Activated T-helper 2 cell treated with anti-CD3 and anti-CD28 coated beads, Interferon-gamma antibody, Interleukin-2, Interleukin-4, amounts not matched to agents 10 μg/mL and 5 μg/mL and 100 μg/mL, durations not matched to agents 14 hours and 24 hours and 36 hours (primary cell): ENCODE results near the gene CPA2. TPM values are rescaled to one million over a fixed set of nuclear protein-coding genes. Genes with fewer than 3 reads are reported as not detected.
"Not testable (repeated sequence)": the region's sequence is repeated elsewhere in the genome, so short reads cannot be mapped to it uniquely, and the experiment has no call there.

Experiments used
- DNase-seq: peaks from one replicate; pipeline ENCODE4 v3.0.0; 2021; ENCODE audit warnings: low spot score
- H3K27ac Mint-ChIP-seq: one replicate; pipeline ENCODE4 v1.8.0; 2021; ENCODE audit warnings: mixed read lengths
- H3K27me3 Mint-ChIP-seq: one replicate; pipeline ENCODE4 v1.8.0; 2021; ENCODE audit warnings: low read depth, mixed read lengths
- H3K36me3 Mint-ChIP-seq: one replicate; pipeline ENCODE4 v1.8.0; 2021; ENCODE audit warnings: low read depth, mixed read lengths
- H3K4me1 Mint-ChIP-seq: one replicate; pipeline ENCODE4 v1.8.0; 2021; ENCODE audit warnings: low read depth, mixed read lengths
- H3K4me3 Mint-ChIP-seq: one replicate; pipeline ENCODE4 v1.8.0; 2021; ENCODE audit warnings: low read depth, mild to moderate bottlenecking, moderate library complexity, mixed read lengths
- H3K9me3 Mint-ChIP-seq: one replicate; pipeline ENCODE4 v1.8.0; 2021; ENCODE audit warnings: mixed read lengths
- intact Hi-C: fragments of 100-400 bp; cut with micrococcal nuclease; formaldehyde crosslinking; loops from one replicate; pipeline ENCODE4 v1.15.1; 2023
- total RNA-seq: library from RNA; stranded (reverse); gene quantifications from 2 replicates; pipeline ENCODE4 v1.2.3, GENCODE V29; 2022

Gene CPA2
- total RNA-seq, 1 donor from 2014 or later, result 0.14 TPM

DNA sequence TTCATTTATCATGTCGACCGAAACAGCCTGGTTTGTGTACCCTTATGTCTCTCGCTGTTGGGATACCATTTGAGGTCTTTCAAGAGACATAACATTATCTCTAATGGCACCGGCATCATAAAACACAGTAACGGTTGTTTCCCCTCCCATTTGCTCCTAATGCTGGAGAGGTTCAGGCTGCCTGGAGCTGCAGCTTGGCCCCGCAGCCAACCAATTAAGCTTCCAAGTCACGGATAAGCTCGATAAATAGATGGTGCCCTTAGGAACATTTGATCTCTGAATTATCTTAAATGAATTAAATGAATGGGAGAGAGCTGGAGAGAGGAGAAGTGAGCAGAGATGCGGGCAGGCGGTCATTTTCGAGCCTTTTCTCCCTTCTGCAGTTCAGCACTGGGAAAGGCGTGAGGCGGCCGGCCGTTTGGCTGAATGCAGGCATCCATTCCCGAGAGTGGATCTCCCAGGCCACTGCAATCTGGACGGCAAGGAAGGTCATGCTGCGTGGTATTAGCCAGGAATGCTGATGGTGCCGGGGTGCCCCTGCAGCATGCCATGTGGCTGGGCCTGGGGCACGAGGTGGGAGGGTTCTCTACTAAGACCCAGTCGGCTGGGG is 38.9 kb downstream of the CPA2 start:
- Mint-ChIP-seq H3K36me3 (no peaks in the 10 kb centered on the region), H3K4me1 (no peaks in the 10 kb centered on the region), H3K27me3 (peaks cover 5% of the 10 kb centered on the region), H3K4me3 (no peak overlapping the region), H3K9me3 (no peaks in the 10 kb centered on the region), H3K27ac (no peak overlapping the region)
- intact Hi-C loops, result no loop called here
- no peak for DNase-seq

DNA sequence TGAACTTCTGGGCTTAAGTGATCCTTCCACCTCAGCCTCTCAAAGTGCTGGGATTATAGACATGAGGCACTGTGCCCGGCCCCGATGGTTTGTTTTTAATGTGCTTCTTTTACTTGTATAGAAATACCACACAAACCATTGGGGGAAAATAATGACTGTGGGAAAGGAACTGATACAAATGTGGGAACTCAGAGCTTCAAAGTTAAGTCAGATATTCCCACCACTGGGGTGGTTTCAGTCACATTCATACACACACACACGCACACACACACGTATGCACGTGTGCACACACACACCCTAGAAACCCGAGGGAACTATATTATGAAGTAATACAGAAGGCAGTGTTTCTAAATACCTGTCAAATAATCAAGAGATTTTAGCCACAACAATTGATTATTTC is 43.3 kb downstream of the CPA2 start:
- DNase-seq, result no peak

DNA sequence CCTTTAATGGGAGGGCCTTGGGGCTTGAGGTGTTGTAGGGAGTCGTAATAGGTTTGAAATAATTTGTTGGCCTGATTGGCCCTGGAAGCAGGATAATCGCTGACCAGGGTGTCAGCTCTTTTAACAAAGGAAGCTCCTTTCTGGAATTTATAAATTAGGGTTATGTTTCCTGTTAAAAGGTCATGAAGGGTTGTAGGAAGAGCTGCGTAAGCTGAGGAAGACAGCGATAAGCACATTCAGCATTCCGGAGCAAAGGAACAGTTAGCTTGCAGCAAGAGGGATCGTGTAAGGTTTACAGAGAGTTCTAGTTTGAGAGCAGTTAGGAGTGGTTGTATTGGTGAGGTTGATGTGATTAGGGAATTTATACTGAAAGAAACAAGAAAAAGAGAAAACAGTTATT is 47.6 kb downstream of the CPA2 start:
- Mint-ChIP-seq H3K4me3 (no peak overlapping the region), H3K27me3 (peaks cover 2% of the 10 kb centered on the region), H3K4me1 (no peaks in the 10 kb centered on the region), H3K9me3 (no peaks in the 10 kb centered on the region), H3K36me3 (no peaks in the 10 kb centered on the region), H3K27ac (no peak overlapping the region)
- DNase-seq, result no peak
- intact Hi-C loops, result no loop called here

More for the DNA sequence above, 43.3 kb downstream of the CPA2 start:
- intact Hi-C loops, result no loop called here
- Mint-ChIP-seq H3K36me3 (no peaks in the 10 kb centered on the region), H3K27ac (no peak overlapping the region), H3K4me3 (no peak overlapping the region), H3K4me1 (no peaks in the 10 kb centered on the region), H3K27me3 (peaks cover 3% of the 10 kb centered on the region), H3K9me3 (no peaks in the 10 kb centered on the region)

DNA sequence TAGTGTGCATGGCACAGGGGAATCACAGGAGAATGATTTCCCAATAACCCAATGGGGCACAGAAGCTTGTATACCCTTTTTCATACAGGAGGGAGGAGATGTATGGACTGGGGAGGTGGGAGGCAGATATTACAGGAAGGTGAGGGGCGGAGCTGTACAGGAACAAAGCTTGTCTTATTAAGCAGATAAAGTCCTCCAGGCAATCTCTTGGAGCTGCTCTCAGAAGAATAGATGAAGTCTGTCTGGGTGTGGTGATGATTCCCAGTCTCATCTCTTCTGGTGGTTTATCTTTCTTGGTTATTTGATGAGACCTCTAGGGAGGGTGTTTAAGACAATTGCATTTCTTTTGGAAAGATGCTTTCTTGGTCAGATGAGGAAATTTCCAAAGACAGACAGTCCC is 52.9 kb downstream of the CPA2 start:
- peaks cover 2% of the 10 kb centered on the region for H3K27me3 Mint-ChIP-seq
- no peak overlapping the region for H3K4me3 Mint-ChIP-seq
- H3K9me3 Mint-ChIP-seq, result no peaks in the 10 kb centered on the region
- H3K4me1 Mint-ChIP-seq, result no peaks in the 10 kb centered on the region
- intact Hi-C loops, result no loop called here
- DNase-seq, result no peak
- no peak overlapping the region for H3K27ac Mint-ChIP-seq
- H3K36me3 Mint-ChIP-seq, result no peaks in the 10 kb centered on the region

DNA sequence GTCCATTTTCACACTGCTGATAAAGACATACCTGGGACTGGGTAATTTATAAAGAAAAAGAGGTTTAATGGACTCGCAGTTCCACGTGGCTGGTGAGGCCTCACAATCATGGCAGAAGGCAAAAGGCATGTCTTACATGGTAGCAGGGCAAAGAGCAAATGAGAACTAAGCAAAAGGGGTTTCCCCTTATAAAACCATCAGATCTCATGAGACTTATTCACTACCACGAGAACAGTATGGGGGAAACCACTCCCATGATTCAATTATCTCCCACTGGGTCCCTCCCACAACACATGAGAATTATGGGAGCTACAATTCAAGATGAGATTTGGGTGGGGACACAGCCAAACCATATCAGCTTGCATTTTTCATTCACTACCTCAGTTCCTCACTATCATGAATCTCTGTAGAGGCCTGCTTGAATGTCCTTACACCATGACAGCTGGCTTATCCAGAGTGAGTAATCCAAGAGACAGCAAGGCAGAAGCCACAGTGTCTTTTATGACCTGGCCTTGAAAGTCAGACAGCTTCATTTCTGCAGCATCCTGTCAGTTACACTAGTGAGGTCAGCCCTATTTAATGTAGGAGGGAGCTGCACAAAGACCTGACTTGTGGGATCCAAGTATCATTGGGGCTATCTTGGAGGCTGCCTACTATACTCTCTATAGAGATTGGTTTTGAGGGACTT is 55.0 kb downstream of the CPA2 start:
- H3K27ac Mint-ChIP-seq, H3K27me3 Mint-ChIP-seq, intact Hi-C loops, H3K4me3 Mint-ChIP-seq, H3K36me3 Mint-ChIP-seq, DNase-seq, H3K9me3 Mint-ChIP-seq, H3K4me1 Mint-ChIP-seq: not testable (repeated sequence)

DNA sequence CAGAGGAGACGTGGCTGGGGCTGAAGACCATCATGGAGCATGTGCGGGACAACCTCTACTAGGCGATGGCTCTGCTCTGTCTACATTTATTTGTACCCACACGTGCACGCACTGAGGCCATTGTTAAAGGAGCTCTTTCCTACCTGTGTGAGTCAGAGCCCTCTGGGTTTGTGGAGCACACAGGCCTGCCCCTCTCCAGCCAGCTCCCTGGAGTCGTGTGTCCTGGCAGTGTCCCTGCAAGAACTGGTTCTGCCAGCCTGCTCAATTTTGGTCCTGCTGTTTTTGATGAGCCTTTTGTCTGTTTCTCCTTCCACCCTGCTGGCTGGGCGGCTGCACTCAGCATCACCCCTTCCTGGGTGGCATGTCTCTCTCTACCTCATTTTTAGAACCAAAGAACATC is 56.0 kb downstream of the CPA2 start:
- Mint-ChIP-seq H3K4me3 (no peak overlapping the region), H3K4me1 (no peaks in the 10 kb centered on the region), H3K27me3 (no peaks in the 10 kb centered on the region), H3K27ac (no peak overlapping the region), H3K36me3 (no peaks in the 10 kb centered on the region), H3K9me3 (no peaks in the 10 kb centered on the region)
- intact Hi-C loops, result no loop called here
- DNase-seq, result no peak

DNA sequence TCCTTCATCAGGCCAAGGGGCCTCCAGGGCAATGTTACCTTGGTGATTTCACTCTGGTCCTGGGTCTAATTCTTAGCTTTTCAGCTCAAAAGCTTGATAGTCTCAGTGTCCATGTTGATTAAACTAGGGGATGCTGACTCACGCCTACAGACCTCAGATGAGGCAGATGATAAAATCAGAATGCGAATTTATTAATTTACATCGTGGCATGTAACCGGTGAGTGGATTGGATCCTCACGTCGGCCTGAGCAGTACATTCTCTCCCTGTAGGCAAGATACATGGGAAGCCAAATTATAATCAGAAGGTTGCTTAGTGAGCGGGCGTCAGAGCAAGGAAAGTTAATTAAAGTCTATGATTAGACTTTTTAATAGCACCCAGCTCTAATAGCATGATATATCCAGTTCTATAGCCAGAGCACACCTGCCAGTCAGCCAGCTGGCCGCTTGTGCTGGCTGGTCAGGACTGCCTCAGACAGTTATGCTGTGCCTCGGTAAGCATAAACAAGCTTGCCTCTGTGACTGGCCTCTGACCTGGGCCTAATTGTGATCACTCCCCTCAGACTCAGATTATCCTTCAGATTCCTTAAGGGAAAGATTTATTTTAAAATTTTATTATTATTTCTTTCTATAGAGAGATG is 57.8 kb downstream of the CPA2 start:
- intact Hi-C loops, result no loop called here
- Mint-ChIP-seq H3K27ac (no peak overlapping the region), H3K4me3 (no peak overlapping the region), H3K36me3 (no peaks in the 10 kb centered on the region), H3K9me3 (no peaks in the 10 kb centered on the region), H3K27me3 (no peaks in the 10 kb centered on the region), H3K4me1 (no peaks in the 10 kb centered on the region)
- no peak for DNase-seq

DNA sequence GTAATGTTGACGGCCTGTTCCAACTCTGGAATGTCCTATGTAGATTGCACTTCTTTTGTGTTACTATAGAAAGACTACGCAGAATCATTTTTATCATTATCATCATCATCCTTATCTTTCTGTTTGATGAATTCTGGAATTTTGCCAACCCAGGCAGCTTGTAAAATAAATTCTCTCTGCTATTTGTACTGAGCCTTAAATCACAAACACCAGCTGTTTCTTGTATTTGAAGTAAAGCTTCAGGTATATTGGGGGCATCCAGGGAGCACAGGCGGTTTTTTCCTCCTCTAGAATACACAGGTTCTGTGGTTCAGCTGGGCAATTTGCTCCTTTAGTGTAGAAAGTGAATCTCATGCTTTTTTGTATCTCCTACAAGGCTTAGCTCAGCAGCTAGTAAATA is 63.0 kb downstream of the CPA2 start:
- DNase-seq, result no peak
- H3K27ac Mint-ChIP-seq, result no peak overlapping the region
- H3K4me3 Mint-ChIP-seq, result no peak overlapping the region
- H3K36me3 Mint-ChIP-seq, result no peaks in the 10 kb centered on the region
- peaks cover 4% of the 10 kb centered on the region for H3K4me1 Mint-ChIP-seq
- peaks cover 5% of the 10 kb centered on the region for H3K27me3 Mint-ChIP-seq
- intact Hi-C loops, result no loop called here
- H3K9me3 Mint-ChIP-seq, result no peaks in the 10 kb centered on the region

DNA sequence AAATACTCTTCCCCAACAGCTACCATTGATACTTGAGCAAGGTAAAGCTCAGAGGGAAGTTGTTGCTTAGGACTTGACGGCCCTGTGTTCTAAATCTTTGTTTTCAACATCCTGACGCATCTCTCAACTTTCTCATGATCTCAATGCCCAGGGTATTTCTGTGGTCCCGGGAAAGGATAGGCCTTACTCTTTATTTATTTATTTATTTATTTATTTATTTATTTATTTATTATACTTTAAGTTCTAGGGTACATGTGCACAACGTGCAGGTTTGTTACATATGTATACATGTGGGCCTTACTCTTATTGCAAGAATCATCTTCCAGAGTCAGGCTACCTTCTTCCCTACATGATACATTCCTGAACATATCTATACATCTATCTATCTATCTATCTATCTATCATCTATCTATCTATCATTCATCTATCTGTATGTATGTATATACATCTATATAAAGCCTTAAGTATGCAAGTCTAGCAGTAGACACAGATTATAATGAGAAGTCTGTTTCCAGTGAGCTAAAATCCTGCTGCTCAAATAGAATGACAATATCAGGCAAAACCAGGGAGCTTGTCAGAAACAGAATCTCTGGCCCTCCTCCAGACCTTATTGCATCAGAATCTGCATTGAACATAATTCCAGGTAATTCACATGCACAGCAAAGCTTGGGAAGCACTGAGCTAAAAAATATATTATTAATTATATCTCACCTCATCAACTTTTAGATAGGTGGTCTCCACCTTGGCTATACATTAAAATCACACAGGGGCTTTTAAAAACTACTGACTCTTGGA is 65.8 kb downstream of the CPA2 start:
- no peak for DNase-seq
- H3K36me3 Mint-ChIP-seq, result no peaks in the 10 kb centered on the region
- H3K9me3 Mint-ChIP-seq, result no peaks in the 10 kb centered on the region
- no peak overlapping the region for H3K4me3 Mint-ChIP-seq
- peaks cover 5% of the 10 kb centered on the region for H3K27me3 Mint-ChIP-seq
- peaks cover 4% of the 10 kb centered on the region for H3K4me1 Mint-ChIP-seq
- H3K27ac Mint-ChIP-seq, result no peak overlapping the region
- intact Hi-C loops, result no loop called here

DNA sequence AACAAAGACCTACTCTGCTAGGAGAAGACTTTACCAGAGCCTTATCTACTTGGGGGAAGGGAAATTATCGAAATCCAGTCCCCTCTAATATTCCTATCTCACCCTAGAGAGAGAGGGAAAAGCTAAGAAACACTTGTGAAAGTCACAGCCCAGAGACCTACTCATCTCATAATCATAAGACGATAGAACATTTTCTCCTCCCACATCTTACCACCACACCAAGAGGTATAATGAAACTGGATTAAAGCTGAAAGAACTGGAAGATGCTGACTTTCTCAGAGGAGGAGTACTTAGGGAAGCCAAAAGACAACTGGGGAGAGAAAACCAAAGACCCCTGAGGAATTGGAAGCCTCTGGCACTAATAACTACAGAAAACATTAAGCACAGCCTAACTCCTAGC is 67.2 kb downstream of the CPA2 start:
- no peak overlapping the region for H3K27ac Mint-ChIP-seq
- H3K36me3 Mint-ChIP-seq, result no peaks in the 10 kb centered on the region
- peaks cover 5% of the 10 kb centered on the region for H3K27me3 Mint-ChIP-seq
- H3K4me1 Mint-ChIP-seq, result peaks cover 4% of the 10 kb centered on the region
- no peak for DNase-seq
- no peak overlapping the region for H3K4me3 Mint-ChIP-seq
- intact Hi-C loops, result no loop called here
- H3K9me3 Mint-ChIP-seq, result no peaks in the 10 kb centered on the region

DNA sequence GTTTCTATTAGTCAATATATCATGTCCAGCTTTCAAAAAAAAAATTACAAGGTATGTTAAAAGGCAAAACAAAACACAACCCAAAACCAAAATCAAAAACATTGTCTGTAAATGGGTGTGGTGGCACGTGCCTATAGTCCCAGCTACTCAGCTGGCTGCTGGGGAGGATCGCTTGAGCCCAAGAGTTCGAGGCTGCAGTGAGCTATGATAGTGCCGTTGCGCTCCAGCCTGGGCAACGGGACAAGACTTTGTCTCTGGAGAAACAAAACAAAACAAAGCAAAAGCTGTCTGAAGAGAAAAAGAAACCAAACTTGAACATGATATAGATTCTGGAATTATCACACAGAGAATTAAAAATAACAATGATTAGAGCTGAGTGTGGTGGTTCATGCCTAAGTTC is 67.6 kb downstream of the CPA2 start:
- H3K36me3 Mint-ChIP-seq, result no peaks in the 10 kb centered on the region
- H3K27ac Mint-ChIP-seq, result no peak overlapping the region
- H3K27me3 Mint-ChIP-seq, result peaks cover 5% of the 10 kb centered on the region
- intact Hi-C loops, result no loop called here
- H3K4me3 Mint-ChIP-seq, result no peak overlapping the region
- no peak for DNase-seq
- no peaks in the 10 kb centered on the region for H3K9me3 Mint-ChIP-seq
- H3K4me1 Mint-ChIP-seq, result peaks cover 4% of the 10 kb centered on the region

DNA sequence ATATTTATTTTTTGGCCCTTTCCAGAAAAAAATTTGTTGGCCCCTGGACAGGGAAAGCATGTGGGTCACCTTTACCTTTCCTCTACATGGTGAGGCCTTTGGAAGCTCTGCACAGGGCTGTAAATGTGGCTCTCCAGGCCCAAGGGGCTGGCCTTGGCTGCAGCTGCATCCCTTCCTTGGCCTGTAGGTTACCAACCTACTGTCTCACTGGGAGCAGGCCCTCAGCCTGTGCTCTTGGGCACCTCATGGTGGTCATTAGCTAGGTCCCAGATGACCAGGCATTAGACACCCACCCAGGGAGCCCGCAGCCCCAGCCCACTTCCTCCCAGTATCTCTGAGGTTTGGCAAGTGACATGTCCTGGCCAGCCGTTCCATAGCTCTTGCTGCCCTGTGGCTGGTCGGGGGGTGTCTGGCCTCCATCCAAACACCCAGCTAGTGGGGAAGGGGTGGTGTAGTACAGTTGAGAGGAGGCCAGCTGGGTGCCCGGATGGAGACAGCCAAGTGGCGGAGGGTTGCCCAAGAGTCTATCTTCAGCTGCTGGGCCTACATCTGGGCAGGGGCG is 70.8 kb downstream of the CPA2 start:
- H3K4me3 Mint-ChIP-seq, result no peak overlapping the region
- no peaks in the 10 kb centered on the region for H3K9me3 Mint-ChIP-seq
- peaks cover 2% of the 10 kb centered on the region for H3K27me3 Mint-ChIP-seq
- DNase-seq, result no peak
- peaks cover 4% of the 10 kb centered on the region for H3K4me1 Mint-ChIP-seq
- H3K27ac Mint-ChIP-seq, result no peak overlapping the region
- no peaks in the 10 kb centered on the region for H3K36me3 Mint-ChIP-seq
- intact Hi-C loops, result no loop called here
